ENCODE data around the gene SNAPC3. TPM values are rescaled to one million over a fixed set of nuclear protein-coding genes. Genes with fewer than 3 reads are reported as not detected.

Gene SNAPC3
- total RNA-seq, 1 experiment from 2014 or later, result 11.5 TPM

DNA sequence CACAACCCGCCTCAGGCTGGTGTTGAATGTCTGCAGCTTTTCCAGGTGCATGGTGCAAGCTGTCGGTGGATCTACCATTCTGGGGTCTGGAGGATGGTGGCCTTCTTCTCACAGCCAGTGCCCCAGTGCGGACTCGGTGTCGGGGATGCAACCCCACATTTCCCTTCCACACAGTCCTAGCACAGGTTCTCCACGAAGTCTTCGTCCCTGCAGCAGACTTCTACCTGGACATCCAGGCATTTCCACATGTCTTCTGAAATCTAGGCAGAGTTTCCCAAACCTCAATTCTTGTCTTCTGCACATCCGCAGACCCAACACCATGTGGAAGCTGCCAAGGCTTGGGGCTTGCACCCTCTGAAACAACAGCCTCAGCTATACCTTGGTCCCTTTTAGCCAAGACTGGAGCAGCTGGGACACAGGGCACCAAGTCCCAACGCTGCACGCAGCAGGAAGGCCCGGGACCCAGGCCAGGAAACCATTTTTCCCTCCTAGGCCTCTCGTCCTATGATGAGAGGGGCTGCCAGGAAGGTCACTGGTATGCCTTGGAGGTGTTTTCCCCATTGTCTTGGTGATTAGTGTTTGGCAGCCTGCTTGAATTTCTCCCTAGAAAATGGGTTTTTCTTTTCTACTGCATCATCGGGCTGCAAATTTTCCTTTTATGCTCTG lies 69.9 kb downstream of the SNAPC3 start:
- Histone ChIP-seq H3K9me3 (ENCODE audit: control insufficient read depth, insufficient read depth, low read depth, low read length) (no peaks in the 10 kb centered on the region), H3K4me1 (ENCODE audit: control insufficient read depth, insufficient read depth, low read length) (no peaks in the 10 kb centered on the region), H3K27ac (ENCODE audit: low read length) (no peak overlapping the region), H3K27me3 (ENCODE audit: control insufficient read depth, insufficient read depth, low read length) (no peaks in the 10 kb centered on the region), H3K4me3 (ENCODE audit: low read depth in 2 of 2, low read length in 2 of 2) (no peak overlapping the region), H3K36me3 (ENCODE audit: control insufficient read depth, insufficient read depth, low read length) (no peaks in the 10 kb centered on the region)
- DNase-seq (ENCODE audit: low read depth, low spot score), result no peak
- BruUV-seq (replicated peaks), result no TSS peak
- no peak for ATAC-seq
- intact Hi-C loops (cut with micrococcal nuclease; ENCODE audit: unreplicated experiment), result no loop called here
- TF ChIP-seq TCF7L2 (IDR thresholded peaks at IDR 0.05; ENCODE audit: low read depth, low read length), result no peak
- no peak for TF ChIP-seq POLR2AphosphoS5 (IDR thresholded peaks at IDR 0.05; ENCODE audit: low read depth, low read length)
- TF ChIP-seq SIN3A (IDR thresholded peaks at IDR 0.05; ENCODE audit: borderline replicate concordance, insufficient read depth, low read depth, low read length), result no peak
- TF ChIP-seq, protein P1, sequence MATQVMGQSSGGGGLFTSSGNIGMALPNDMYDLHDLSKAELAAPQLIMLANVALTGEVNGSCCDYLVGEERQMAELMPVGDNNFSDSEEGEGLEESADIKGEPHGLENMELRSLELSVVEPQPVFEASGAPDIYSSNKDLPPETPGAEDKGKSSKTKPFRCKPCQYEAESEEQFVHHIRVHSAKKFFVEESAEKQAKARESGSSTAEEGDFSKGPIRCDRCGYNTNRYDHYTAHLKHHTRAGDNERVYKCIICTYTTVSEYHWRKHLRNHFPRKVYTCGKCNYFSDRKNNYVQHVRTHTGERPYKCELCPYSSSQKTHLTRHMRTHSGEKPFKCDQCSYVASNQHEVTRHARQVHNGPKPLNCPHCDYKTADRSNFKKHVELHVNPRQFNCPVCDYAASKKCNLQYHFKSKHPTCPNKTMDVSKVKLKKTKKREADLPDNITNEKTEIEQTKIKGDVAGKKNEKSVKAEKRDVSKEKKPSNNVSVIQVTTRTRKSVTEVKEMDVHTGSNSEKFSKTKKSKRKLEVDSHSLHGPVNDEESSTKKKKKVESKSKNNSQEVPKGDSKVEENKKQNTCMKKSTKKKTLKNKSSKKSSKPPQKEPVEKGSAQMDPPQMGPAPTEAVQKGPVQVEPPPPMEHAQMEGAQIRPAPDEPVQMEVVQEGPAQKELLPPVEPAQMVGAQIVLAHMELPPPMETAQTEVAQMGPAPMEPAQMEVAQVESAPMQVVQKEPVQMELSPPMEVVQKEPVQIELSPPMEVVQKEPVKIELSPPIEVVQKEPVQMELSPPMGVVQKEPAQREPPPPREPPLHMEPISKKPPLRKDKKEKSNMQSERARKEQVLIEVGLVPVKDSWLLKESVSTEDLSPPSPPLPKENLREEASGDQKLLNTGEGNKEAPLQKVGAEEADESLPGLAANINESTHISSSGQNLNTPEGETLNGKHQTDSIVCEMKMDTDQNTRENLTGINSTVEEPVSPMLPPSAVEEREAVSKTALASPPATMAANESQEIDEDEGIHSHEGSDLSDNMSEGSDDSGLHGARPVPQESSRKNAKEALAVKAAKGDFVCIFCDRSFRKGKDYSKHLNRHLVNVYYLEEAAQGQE (IDR thresholded peaks at IDR 0.05; ENCODE audit: insufficient read depth in 1 of 2, low read depth in 2 of 2, low read length in 1 of 2), result no peak
- TF ChIP-seq, protein P2, sequence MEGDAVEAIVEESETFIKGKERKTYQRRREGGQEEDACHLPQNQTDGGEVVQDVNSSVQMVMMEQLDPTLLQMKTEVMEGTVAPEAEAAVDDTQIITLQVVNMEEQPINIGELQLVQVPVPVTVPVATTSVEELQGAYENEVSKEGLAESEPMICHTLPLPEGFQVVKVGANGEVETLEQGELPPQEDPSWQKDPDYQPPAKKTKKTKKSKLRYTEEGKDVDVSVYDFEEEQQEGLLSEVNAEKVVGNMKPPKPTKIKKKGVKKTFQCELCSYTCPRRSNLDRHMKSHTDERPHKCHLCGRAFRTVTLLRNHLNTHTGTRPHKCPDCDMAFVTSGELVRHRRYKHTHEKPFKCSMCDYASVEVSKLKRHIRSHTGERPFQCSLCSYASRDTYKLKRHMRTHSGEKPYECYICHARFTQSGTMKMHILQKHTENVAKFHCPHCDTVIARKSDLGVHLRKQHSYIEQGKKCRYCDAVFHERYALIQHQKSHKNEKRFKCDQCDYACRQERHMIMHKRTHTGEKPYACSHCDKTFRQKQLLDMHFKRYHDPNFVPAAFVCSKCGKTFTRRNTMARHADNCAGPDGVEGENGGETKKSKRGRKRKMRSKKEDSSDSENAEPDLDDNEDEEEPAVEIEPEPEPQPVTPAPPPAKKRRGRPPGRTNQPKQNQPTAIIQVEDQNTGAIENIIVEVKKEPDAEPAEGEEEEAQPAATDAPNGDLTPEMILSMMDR (IDR thresholded peaks at IDR 0.05), result no peak
- in situ Hi-C loops (cut with HindIII; ENCODE audit: low pct_unique_long_range_greater_than_20kb, low sequenced_read_pairs), result no loop called here
- CTCF ChIA-PET, result no interaction called here
- POLR2A ChIA-PET, result no interaction called here

DNA sequence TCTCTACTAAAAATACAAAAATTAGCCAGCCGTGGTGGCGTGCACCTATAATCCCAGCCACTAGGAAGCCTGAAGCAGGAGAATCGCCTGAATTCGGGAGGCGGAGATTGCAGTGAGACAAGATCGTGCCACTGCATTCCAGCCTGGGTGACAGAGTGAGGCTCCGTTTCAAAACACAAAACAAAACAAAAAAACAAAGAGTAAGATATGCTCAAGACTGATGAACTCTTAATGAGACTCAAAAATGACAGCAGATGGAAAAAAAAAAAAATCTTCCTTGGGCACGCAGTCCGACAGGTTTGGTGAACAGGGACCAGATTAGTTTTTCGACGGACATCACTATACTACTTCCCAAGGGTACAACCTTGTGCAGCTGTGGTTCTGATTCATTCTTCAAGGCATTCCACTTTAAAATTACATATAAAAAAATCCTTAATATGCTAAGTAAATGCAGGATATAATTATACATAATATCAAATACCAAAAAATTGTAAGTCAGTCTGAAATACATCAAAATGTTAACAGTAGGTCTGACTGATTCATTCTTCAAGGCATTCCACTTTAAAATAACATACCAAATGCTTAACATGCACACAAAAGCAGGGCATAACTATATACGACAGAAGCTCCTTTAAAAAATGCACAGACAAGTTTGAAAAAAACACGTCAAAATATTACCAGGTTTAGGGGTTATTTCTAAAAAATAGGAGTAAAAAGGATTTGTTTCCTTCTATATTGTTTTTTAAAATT lies 75.7 kb downstream of the SNAPC3 start:
- Histone ChIP-seq H3K4me3 (ENCODE audit: low read depth in 2 of 2, low read length in 2 of 2) (no peak overlapping the region), H3K4me1 (ENCODE audit: control insufficient read depth, insufficient read depth, low read length) (no peaks in the 10 kb centered on the region), H3K9me3 (ENCODE audit: control insufficient read depth, insufficient read depth, low read depth, low read length) (no peaks in the 10 kb centered on the region), H3K36me3 (ENCODE audit: control insufficient read depth, insufficient read depth, low read length) (no peaks in the 10 kb centered on the region; the same call in 1 of the 2 replicates), H3K27me3 (ENCODE audit: control insufficient read depth, insufficient read depth, low read length) (no peaks in the 10 kb centered on the region), H3K27ac (ENCODE audit: low read length) (no peak overlapping the region)
- POLR2A ChIA-PET, result no interaction called here
- in situ Hi-C loops (cut with HindIII; ENCODE audit: low pct_unique_long_range_greater_than_20kb, low sequenced_read_pairs), result no loop called here
- no peak for DNase-seq (ENCODE audit: low read depth, low spot score)
- intact Hi-C loops (cut with micrococcal nuclease; ENCODE audit: unreplicated experiment), result no loop called here
- CTCF ChIA-PET, result no interaction called here
- TF ChIP-seq SIN3A (IDR thresholded peaks at IDR 0.05; ENCODE audit: borderline replicate concordance, insufficient read depth, low read depth, low read length), result no peak
- TF ChIP-seq TCF7L2 (IDR thresholded peaks at IDR 0.05; ENCODE audit: low read depth, low read length), result no peak
- TF ChIP-seq, protein P1 (IDR thresholded peaks at IDR 0.05; ENCODE audit: insufficient read depth in 1 of 2, low read depth in 2 of 2, low read length in 1 of 2), result no peak
- TF ChIP-seq, protein P2 (IDR thresholded peaks at IDR 0.05), result no peak
- TF ChIP-seq POLR2AphosphoS5 (IDR thresholded peaks at IDR 0.05; ENCODE audit: low read depth, low read length), result no peak
- ATAC-seq, result no peak
- no TSS peak for BruUV-seq (replicated peaks)

All from Panc1 (cell line).